Thoracic aorta (tissue), 2 donors: ENCODE measurements around the gene NENF. TPM values are rescaled to one million over a fixed set of nuclear protein-coding genes. Genes with fewer than 3 reads are reported as not detected.

Source experiments
- ATAC-seq: fragments of 150-250 bp; one replicate; pipeline ENCODE4 v1.8.0; 2017; ENCODE audit warnings: low read depth; ENCODE audit not compliant: insufficient number of reproducible peaks, low FRiP score
- DNase-seq: peaks from one replicate; pipeline ENCODE4 v3.0.0-alpha.2; 2020; ENCODE audit warnings: low spot score
- H3K27ac ChIP-seq, 2 donors: fragments of 200-600 bp; sonication (generic); 1 replicate in 1 of 2; 2 replicates in 1 of 2; pipeline ENCODE4 v1.5.1; 2016; ENCODE audit warnings: mild to moderate bottlenecking in 2 of 2, moderate library complexity in 2 of 2
- H3K27me3 ChIP-seq: fragments of 200-600 bp; sonication (generic); replicated peaks from 2 replicates; pipeline ENCODE4 v1.6.0; 2016; ENCODE audit warnings: mild to moderate bottlenecking; ENCODE audit not compliant: insufficient read depth
- H3K36me3 ChIP-seq: fragments of 200-600 bp; sonication (generic); one replicate; pipeline ENCODE4 v1.5.1; 2016
- H3K4me1 ChIP-seq, 2 donors: fragments of 200-600 bp; sonication (generic); 1 replicate in 1 of 2; 2 replicates in 1 of 2; pipeline versions ENCODE4 v1.5.1 to v1.6.0; 2016; ENCODE audit warnings: low read depth in 2 of 2, mild to moderate bottlenecking in 1 of 2; ENCODE audit not compliant: control insufficient read depth in 1 of 2
- H3K4me3 ChIP-seq: fragments of 200-600 bp; sonication (generic); 2 replicates; pipeline ENCODE4 v1.5.1; 2016; ENCODE audit warnings: mild to moderate bottlenecking
- H3K9me3 ChIP-seq: fragments of 200-600 bp; sonication (generic); 2 replicates; pipeline ENCODE4 v1.5.1; 2016
- CTCF ChIP-seq: fragments of 200-600 bp; sonication (generic); IDR thresholded peaks from one replicate; pipeline ENCODE4 v1.5.1; 2019; ENCODE audit warnings: antibody characterized with exemption
- total RNA-seq, 2 donors: library from RNA; depleted of rRNA; stranded (reverse); fragments of >200 nt; gene quantifications; one replicate each; pipeline versions ENCODE4 v1.1.0 to v1.2.3, GENCODE V29; 2016

Gene NENF
- total RNA-seq, 2 donors from 2014 or later, result 122 to 152 TPM

GRCh38 chr1:212466898-212467650, 34.4 kb downstream of the NENF start:
- no peak for DNase-seq
- H3K36me3 ChIP-seq, result no peaks in the 10 kb centered on the region
- TF ChIP-seq CTCF, result no peak
- no peaks in the 10 kb centered on the region for H3K9me3 ChIP-seq
- H3K27me3 ChIP-seq, result no peaks in the 10 kb centered on the region
- H3K4me1 ChIP-seq, result peaks cover 5 to 26% of the 10 kb centered on the region in 2 donors
- ATAC-seq, result no peak
- no peak overlapping the region for H3K27ac ChIP-seq
- H3K4me3 ChIP-seq, result no peak overlapping the region

GRCh38 chr1:212467843-212468482, 35.2 kb downstream of the NENF start:
- Histone ChIP-seq H3K27ac (peak overlapping the region; percentile 8), H3K9me3 (no peaks in the 10 kb centered on the region), H3K36me3 (no peaks in the 10 kb centered on the region), H3K4me1 (peaks cover 5 to 26% of the 10 kb centered on the region in 2 donors), H3K4me3 (no peak overlapping the region), H3K27me3 (no peaks in the 10 kb centered on the region)
- TF ChIP-seq CTCF, result no peak
- ATAC-seq (no peak), DNase-seq (no peak)

GRCh38 chr1:212470059-212470458, 37.3 kb downstream of the NENF start:
- Histone ChIP-seq H3K36me3 (no peaks in the 10 kb centered on the region), H3K9me3 (no peaks in the 10 kb centered on the region), H3K27me3 (no peaks in the 10 kb centered on the region), H3K27ac (peak overlapping the region; percentile 64 to 72), H3K4me3 (peak overlapping the region; percentile 44), H3K4me1 (peaks cover 5 to 26% of the 10 kb centered on the region in 2 donors)
- ATAC-seq, result peak; percentile 96
- no peak for TF ChIP-seq CTCF
- peak; percentile 90 for DNase-seq

- Histone ChIP-seq H3K4me1 (peaks cover 5 to 26% of the 10 kb centered on the region in 2 donors), H3K4me3 (no peak overlapping the region), H3K9me3 (no peaks in the 10 kb centered on the region), H3K36me3 (no peaks in the 10 kb centered on the region), H3K27ac (no peak overlapping the region), H3K27me3 (no peaks in the 10 kb centered on the region)
- no peak for TF ChIP-seq CTCF
- ATAC-seq (no peak), DNase-seq (no peak)
Measured at GRCh38 chr1:212471286-212471685, 38.6 kb downstream of the NENF start.

- TF ChIP-seq CTCF, result no peak
- H3K9me3 ChIP-seq, result no peaks in the 10 kb centered on the region
- H3K36me3 ChIP-seq, result no peaks in the 10 kb centered on the region
- ATAC-seq (no peak), DNase-seq (no peak)
- no peak overlapping the region for H3K27ac ChIP-seq
- no peaks in the 10 kb centered on the region for H3K27me3 ChIP-seq
- no peak overlapping the region for H3K4me3 ChIP-seq
- peaks cover 5 to 28% of the 10 kb centered on the region in 2 donors for H3K4me1 ChIP-seq
Measured at GRCh38 chr1:212471891-212472675, 39.4 kb downstream of the NENF start.
